ENCODE results near the gene RCC1.

The RCC1 gene

DNA sequence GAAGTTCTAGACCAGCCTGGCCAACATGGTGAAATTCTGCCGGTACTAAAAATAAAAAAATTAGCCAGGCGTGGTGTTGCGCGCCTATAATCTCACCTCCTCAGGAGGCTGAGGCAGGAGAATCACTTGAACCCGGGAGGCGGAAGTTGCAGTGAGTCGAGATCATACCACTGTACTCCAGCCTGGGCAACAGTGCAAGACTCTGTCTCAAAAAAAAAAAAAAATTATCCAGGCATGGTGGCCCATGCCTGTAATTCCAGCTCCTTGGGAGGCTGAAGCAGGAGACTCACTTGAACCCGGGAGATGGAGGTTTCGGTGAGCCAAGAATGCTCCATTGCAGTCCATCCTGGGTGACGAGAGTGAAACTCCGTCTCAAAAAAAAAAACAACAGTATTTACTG lies 67.7 kb downstream of the RCC1 start:
- H4K20me1 ChIP-seq (ENCODE audit: control insufficient read depth, insufficient read depth, low read depth, low read length): no peaks in the 10 kb centered on the region
- H3K36me3 ChIP-seq (ENCODE audit: control insufficient read depth, low read length): peaks cover 54% of the 10 kb centered on the region
- H3K27me3 ChIP-seq (ENCODE audit: control insufficient read depth, low read length): no peaks in the 10 kb centered on the region
- peaks cover 3% of the 10 kb centered on the region; the same call in 1 of the 2 replicates for H3K4me1 ChIP-seq (ENCODE audit: control insufficient read depth, low read length)
- no peaks in the 10 kb centered on the region for H3K79me2 ChIP-seq (ENCODE audit: control insufficient read depth, low read length)
- no peak overlapping the region for H3K4me3 ChIP-seq (ENCODE audit: low read length)
- no peaks in the 10 kb centered on the region for H3K9me2 ChIP-seq (replicated peaks; ENCODE audit: control insufficient read depth, low read length)
- H3K4me2 ChIP-seq (ENCODE audit: low read length): no peak overlapping the region
- no peaks in the 10 kb centered on the region for H3K9me3 ChIP-seq (ENCODE audit: control insufficient read depth, insufficient read depth, low read length)
- H3K27ac ChIP-seq (ENCODE audit: low read depth, low read length): no peak overlapping the region
- TF ChIP-seq, protein P1, sequence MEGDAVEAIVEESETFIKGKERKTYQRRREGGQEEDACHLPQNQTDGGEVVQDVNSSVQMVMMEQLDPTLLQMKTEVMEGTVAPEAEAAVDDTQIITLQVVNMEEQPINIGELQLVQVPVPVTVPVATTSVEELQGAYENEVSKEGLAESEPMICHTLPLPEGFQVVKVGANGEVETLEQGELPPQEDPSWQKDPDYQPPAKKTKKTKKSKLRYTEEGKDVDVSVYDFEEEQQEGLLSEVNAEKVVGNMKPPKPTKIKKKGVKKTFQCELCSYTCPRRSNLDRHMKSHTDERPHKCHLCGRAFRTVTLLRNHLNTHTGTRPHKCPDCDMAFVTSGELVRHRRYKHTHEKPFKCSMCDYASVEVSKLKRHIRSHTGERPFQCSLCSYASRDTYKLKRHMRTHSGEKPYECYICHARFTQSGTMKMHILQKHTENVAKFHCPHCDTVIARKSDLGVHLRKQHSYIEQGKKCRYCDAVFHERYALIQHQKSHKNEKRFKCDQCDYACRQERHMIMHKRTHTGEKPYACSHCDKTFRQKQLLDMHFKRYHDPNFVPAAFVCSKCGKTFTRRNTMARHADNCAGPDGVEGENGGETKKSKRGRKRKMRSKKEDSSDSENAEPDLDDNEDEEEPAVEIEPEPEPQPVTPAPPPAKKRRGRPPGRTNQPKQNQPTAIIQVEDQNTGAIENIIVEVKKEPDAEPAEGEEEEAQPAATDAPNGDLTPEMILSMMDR (IDR thresholded peaks at IDR 0.05; ENCODE audit: low read depth, low read length, poor library complexity, severe bottlenecking): no peak
- no peak for TF ChIP-seq EZH2phosphoT487 (IDR thresholded peaks at IDR 0.05; ENCODE audit: borderline replicate concordance, low read length)
- peaks cover 29% of the 10 kb centered on the region for H3F3A ChIP-seq (ENCODE audit: control insufficient read depth, insufficient read depth)

DNA sequence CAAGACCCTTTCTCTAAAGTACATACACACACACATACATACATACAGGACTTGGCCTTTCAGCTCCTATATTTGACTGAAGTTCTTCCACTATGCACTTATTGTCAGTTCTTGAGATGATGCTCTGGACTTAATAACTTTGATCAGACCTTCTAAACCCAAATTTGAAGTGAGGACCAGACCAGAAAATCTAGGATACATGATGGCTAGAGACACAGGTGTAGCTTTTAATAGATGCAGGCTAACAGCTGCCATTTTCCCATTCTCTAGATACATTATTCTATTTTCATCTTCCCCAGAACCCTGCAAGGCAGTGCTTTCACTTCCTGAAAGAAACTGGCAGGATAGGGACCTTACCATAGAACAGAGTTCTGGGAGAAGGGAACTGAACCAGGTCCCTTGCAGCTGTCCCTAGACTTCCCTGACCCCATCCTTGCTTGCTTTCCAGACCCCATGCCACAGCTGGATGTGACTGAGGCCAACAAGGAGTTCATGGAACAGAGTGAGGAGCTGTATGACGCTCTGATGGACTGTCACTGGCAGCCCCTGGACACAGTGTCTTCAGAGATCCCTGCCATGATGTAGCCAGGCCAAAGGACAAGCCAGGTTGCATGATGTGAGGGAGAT lies 71.3 kb downstream of the RCC1 start:
- no peaks in the 10 kb centered on the region for H3K27me3 ChIP-seq (ENCODE audit: control insufficient read depth, low read length)
- peaks cover 62% of the 10 kb centered on the region for H3F3A ChIP-seq (ENCODE audit: control insufficient read depth, insufficient read depth)
- peak overlapping the region; percentile 96 for H3K27ac ChIP-seq (ENCODE audit: low read depth, low read length)
- H3K9me3 ChIP-seq (ENCODE audit: control insufficient read depth, insufficient read depth, low read length): no peaks in the 10 kb centered on the region
- no peaks in the 10 kb centered on the region for H3K9me2 ChIP-seq (replicated peaks; ENCODE audit: control insufficient read depth, low read length)
- no peak overlapping the region for H3K4me2 ChIP-seq (ENCODE audit: low read length)
- H3K4me3 ChIP-seq (ENCODE audit: low read length): no peak overlapping the region
- H3K36me3 ChIP-seq (ENCODE audit: control insufficient read depth, low read length): peaks cover 65% of the 10 kb centered on the region
- peaks cover 18% of the 10 kb centered on the region for H4K20me1 ChIP-seq (ENCODE audit: control insufficient read depth, insufficient read depth, low read depth, low read length)
- no peak for TF ChIP-seq EZH2phosphoT487 (IDR thresholded peaks at IDR 0.05; ENCODE audit: borderline replicate concordance, low read length)
- TF ChIP-seq, protein P1 (IDR thresholded peaks at IDR 0.05; ENCODE audit: low read depth, low read length, poor library complexity, severe bottlenecking): no peak
- peaks cover 29% of the 10 kb centered on the region for H3K79me2 ChIP-seq (ENCODE audit: control insufficient read depth, low read length)
- peaks cover 23% of the 10 kb centered on the region for H3K4me1 ChIP-seq (ENCODE audit: control insufficient read depth, low read length)

DNA sequence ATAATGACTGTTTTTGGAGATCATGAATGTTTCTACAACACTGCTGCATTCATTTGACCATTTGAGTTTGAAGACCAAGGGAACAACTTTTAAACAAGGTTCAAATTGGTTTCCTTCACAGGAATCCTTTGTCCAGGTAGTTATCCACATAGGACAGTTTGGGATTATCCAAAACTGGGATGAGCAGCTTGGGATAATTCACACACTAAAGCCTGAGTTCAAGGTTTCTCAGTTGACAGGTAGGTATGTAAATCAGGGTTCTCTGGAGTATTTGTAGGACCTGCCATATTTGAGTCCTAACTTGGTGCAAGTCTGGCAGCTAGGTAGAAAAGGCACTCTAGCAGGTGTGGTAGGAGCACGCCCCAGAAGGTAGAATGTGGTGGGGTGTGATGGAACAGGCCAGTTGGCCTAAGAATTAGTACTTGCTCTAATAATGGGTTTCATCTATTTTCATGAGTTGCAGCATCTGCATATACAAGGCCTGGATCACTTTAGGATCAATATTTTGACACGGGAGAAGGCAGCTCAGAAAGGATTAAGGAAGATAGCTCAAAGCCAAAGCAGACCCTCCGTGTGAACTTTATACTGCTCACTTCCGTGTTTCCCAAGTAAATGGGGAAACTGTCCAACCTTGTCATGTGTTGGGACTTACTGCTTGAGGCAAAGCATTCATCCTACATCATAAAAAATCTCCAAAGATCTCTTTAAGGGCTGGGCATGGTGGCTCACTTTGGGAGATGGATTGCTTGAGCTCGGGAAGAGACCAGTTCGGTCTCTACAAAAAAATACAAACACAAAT lies 72.1 kb downstream of the RCC1 start:
- Histone ChIP-seq H3K9me3 (ENCODE audit: control insufficient read depth, insufficient read depth, low read length) (no peaks in the 10 kb centered on the region), H3K4me1 (ENCODE audit: control insufficient read depth, low read length) (peaks cover 24% of the 10 kb centered on the region), H3K4me3 (ENCODE audit: low read length) (no peak overlapping the region), H3K27ac (ENCODE audit: low read depth, low read length) (peak overlapping the region; percentile 96), H3K36me3 (ENCODE audit: control insufficient read depth, low read length) (peaks cover 65% of the 10 kb centered on the region), H3K79me2 (ENCODE audit: control insufficient read depth, low read length) (peaks cover 34% of the 10 kb centered on the region), H3F3A (ENCODE audit: control insufficient read depth, insufficient read depth) (peaks cover 67% of the 10 kb centered on the region), H3K4me2 (ENCODE audit: low read length) (no peak overlapping the region), H3K9me2 (replicated peaks; ENCODE audit: control insufficient read depth, low read length) (no peaks in the 10 kb centered on the region), H4K20me1 (ENCODE audit: control insufficient read depth, insufficient read depth, low read depth, low read length) (peaks cover 18% of the 10 kb centered on the region), H3K27me3 (ENCODE audit: control insufficient read depth, low read length) (no peaks in the 10 kb centered on the region)
- TF ChIP-seq, protein P1 (IDR thresholded peaks at IDR 0.05; ENCODE audit: low read depth, low read length, poor library complexity, severe bottlenecking): no peak
- no peak for TF ChIP-seq EZH2phosphoT487 (IDR thresholded peaks at IDR 0.05; ENCODE audit: borderline replicate concordance, low read length)

Measured in DOHH2 (cell line).